ENCODE results near the gene CELSR1.
A peak's percentile ranks its signal among the peaks of the same experiment; 100 is the strongest.

CELSR1 gene

GRCh38 chr22:46351131-46351735 is 186.2 kb downstream of the CELSR1 start:
- DNase-seq (ENCODE audit: low read depth) = no peak

DNA sequence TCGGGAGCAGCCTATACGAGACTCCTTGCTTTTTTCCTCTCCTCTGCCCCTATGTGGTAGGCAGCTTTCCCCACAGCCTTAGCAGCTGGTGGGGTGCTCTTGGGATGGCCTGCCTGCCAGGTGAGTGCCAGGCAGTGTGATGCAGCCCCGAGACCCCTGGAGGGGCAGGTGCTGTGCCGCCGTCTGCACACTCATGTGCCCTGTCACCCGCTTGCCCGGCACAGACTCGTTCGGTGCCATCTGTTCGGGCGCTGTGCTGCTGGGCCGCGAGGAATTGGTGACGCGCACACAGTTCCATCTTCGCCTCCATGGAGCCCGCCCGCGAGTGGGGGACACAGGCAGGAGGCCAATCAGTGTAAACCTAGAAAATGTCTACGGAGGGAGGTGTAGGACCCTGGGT is 186.8 kb downstream of the CELSR1 start:
- no peak for DNase-seq (ENCODE audit: low read depth)

- DNase-seq (ENCODE audit: low read depth) = no peak
These were observed 187.3 kb downstream of the CELSR1 start for GRCh38 chr22:46350121-46350520.

- no peak for DNase-seq (ENCODE audit: low read depth)
These were observed 187.7 kb downstream of the CELSR1 start for GRCh38 chr22:46349681-46350080.

- DNase-seq (ENCODE audit: low read depth) = no peak
These were observed 188.2 kb downstream of the CELSR1 start for GRCh38 chr22:46349238-46349637.

DNA sequence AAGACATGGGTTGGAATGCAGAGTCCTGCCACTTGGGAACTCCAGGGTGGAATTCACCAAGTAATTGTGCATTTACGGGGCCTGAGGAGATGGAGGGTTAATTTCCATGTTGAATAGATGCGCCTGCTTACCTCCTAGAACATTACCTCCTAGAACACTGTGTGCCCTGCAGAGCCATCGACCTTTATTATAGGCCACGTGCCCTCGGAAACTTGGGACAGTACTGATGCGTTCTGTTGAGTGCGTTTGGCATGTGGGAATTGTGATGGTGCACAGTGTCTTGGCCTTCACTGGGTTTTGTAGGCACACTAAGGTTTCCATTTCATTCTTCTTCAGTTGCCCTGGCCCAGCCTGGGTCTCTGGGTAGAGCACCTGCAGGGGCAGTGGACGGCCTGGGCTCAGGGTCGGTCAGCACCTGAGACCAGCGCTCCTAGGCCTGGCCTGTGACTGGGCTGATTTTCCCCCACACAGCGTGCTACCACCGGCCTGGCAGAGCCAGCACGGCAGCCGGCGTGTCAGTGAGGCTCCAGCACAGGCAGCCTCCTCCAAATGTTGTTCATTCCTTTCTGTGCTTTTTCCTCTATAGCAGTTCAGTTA is 189.2 kb downstream of the CELSR1 start:
- no peak for DNase-seq (ENCODE audit: low read depth)

GRCh38 chr22:46347646-46348045 is 189.8 kb downstream of the CELSR1 start:
- no peak for DNase-seq (ENCODE audit: low read depth)

DNA sequence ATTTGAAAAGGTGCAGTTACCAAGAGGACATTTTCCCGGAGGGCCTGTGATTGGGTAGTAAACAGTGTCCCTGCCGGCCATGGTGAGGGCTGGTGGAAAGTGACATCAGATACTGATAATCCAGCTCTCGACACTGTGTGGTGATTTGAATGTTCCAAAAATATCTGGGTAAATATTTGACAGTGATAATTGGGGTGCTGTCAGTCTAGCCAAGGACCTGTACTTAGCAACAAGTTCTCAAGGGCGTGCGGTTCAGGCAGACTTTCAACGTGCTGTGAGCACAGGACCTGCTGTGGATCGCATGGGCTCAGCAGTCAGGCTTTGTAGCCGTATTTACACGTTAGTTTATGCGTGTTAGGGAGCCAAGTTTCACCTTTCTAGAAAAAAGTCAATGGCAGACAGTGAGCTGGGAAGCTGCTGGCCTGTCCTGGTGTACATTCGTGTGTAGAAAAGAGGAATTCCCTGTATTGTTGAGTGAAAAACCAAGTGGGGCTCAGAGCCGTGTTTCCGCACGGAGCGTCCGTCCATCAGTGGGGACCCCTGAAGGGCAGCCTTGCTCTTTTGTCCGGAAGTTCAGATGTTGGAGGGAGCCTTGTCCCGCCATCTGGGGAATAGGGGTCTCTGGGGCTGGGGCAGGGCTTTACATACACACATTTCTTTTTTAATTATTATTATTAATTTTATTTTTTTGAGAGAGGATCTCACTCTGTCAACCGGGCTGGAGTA is 190.6 kb downstream of the CELSR1 start:
- no peak for DNase-seq (ENCODE audit: low read depth)

- DNase-seq (ENCODE audit: low read depth) = no peak
These were observed 196.7 kb downstream of the CELSR1 start for GRCh38 chr22:46340676-46341075.

DNA sequence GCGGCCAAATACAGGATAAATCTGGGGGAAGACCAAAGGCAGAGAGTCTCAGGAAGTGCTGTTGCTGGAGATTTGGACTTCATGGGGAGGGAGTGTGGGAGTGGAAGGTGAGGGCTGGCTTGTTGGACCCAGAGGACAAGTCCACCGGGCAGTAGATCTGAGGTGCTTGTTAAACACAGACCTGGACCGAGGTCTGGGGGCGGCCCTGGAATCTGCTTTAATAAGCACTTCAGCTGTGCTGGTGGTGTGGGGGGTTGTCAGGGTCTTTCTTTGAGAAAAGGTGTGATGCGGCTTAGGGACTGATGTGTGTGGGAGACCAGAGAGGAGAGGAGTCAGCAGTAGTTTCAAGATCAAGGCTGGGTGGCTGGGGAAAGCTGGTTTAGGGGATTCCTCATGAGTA is 197.5 kb downstream of the CELSR1 start:
- DNase-seq (ENCODE audit: low read depth) = no peak

- DNase-seq (ENCODE audit: low read depth) = no peak
These were observed 198.8 kb downstream of the CELSR1 start for GRCh38 chr22:46338636-46339035.

DNA sequence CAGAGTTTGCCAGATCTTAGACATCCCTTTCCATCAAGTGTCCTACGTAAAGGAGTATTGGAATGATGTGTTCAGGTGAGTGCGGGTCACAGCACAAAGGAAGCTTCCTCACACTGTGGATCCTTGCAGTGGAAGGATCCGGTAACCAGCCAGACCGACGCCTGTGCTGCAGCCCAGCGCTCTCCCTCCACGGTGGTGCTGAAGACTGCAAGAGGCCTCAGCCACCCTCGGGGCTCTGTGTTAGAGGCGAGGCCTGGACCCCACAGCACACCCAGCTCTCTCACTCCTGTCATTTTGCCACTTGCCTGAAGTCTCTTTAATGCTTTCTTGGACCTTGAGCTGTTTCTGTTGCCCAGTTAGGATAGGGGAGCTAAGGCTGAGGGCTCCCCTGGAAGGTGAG is 199.6 kb downstream of the CELSR1 start:
- DNase-seq (ENCODE audit: low read depth) = no peak

- peak; percentile 30 for DNase-seq (ENCODE audit: low read depth)
These were observed 201.0 kb downstream of the CELSR1 start for GRCh38 chr22:46336119-46337078.

DNA sequence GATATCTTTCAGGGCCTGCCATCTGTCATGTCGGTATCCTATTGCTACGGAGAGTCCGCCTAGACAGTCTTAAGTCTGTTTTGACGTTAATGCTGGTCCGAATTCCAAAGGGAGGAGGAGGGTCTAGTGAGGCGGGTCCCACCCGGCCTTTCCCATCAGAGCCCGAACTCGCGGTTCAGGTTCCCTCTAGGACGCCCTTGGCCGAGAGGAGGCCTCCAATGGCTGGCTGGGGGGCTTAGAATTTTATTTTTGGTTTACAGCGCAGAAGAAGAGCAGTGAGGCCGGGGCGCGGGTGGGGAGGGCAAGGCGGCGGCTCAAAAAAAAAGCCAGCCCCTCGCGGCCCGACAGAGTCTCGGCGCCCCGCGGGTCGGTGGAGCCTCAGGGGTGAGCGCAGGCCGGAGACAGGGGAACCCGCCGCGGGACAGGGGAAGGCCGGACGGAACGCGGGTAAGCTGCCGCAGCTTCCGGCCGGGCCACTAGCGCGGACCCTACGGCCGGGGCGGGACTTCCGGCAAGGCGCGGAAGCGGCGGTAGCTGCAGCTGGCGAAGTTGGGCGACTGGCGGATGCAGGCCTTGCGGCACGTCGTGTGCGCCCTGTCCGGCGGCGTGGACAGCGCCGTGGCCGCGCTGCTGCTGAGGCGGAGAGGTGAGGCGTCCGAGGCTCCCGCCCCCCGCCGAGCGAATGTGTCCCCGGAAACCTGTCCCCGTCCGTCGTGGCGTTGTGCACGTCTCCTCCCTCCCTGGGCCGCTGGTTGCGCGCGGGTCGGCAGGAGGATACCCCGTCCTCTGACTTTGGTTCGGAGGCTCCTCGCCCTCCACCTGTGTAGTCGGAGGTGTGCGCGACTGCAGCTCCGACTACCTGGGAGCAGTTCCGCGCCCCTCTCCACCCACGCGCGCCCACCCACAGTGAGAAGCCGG is 202.0 kb downstream of the CELSR1 start, which contains the start of gene TRMU:
TRMU (plus strand) TSS at position 514 of the 918 bp plus-strand sequence; CDS start at position 565, 51 bp downstream.
- DNase-seq (ENCODE audit: low read depth) = peak; percentile 92

GRCh38 chr22:46331496-46331895 is 205.9 kb downstream of the CELSR1 start:
- no peak for DNase-seq (ENCODE audit: low read depth)

GRCh38 chr22:46330426-46330825 is 207.0 kb downstream of the CELSR1 start:
- DNase-seq (ENCODE audit: low read depth) = no peak

GRCh38 chr22:46329616-46330015 is 207.8 kb downstream of the CELSR1 start:
- no peak for DNase-seq (ENCODE audit: low read depth)

DNA sequence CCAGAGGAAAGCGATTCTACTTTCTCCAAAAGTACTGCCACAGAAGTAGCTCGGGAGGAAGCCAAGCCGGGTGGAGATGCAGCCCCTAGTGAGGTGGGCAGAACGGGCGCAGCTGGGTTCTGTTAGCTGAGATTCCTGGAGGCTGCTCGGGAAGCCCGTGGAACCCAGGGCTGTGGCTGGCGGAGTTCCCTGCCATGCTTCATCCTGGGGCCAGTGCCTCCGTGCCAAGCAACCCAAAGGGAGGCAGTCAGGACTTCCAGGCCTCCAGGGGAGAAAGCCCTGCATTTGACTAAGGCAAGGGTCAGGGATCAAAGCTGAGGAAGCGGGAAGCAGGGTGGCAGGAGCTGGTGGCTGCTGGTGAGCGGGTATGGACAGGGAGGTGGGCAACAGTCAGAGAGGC is 208.6 kb downstream of the CELSR1 start:
- DNase-seq (ENCODE audit: low read depth) = no peak

- no peak for DNase-seq (ENCODE audit: low read depth)
These were observed 209.5 kb downstream of the CELSR1 start for GRCh38 chr22:46327691-46328465.

GRCh38 chr22:46326066-46326680 is 211.2 kb downstream of the CELSR1 start:
- DNase-seq (ENCODE audit: low read depth) = no peak

All from iris pigment epithelial cell (primary cell).